CD1c-positive myeloid dendritic cell (primary cell): ENCODE data around the gene PTPN4.
"Not testable (repeated sequence)": the region's sequence is repeated elsewhere in the genome, so short reads cannot be mapped to it uniquely, and the experiment has no call there.

Source experiments
- DNase-seq: peaks from one replicate; pipeline ENCODE4 v3.0.0-alpha.2; 2016; ENCODE audit errors: extremely low spot score

PTPN4 gene

GRCh38 chr2:119943058-119943457, 183.3 kb downstream of the PTPN4 start:
- no peak for DNase-seq

GRCh38 chr2:119947535-119947934, 187.8 kb downstream of the PTPN4 start:
- DNase-seq = no peak

- no peak for DNase-seq
These were observed 191.2 kb downstream of the PTPN4 start for GRCh38 chr2:119950966-119951365.

- no peak for DNase-seq
These were observed 199.0 kb downstream of the PTPN4 start for GRCh38 chr2:119958670-119959268.

GRCh38 chr2:119960821-119961220, 201.1 kb downstream of the PTPN4 start:
- no peak for DNase-seq

- no peak for DNase-seq
These were observed 222.2 kb downstream of the PTPN4 start for GRCh38 chr2:119981896-119982295.

- DNase-seq = no peak
These were observed 222.8 kb downstream of the PTPN4 start for GRCh38 chr2:119982506-119982905.

- no peak for DNase-seq
These were observed 223.4 kb downstream of the PTPN4 start for GRCh38 chr2:119983108-119983507.

GRCh38 chr2:119996148-119996547, 236.4 kb downstream of the PTPN4 start:
- DNase-seq = no peak

- DNase-seq = not testable (repeated sequence)
These were observed 237.5 kb downstream of the PTPN4 start for GRCh38 chr2:119996896-119997891.

- DNase-seq = no peak
These were observed 241.7 kb downstream of the PTPN4 start for GRCh38 chr2:120001471-120001870.

- no peak for DNase-seq
These were observed 244.5 kb downstream of the PTPN4 start for GRCh38 chr2:120004254-120004653.

GRCh38 chr2:120005834-120006521, 246.3 kb downstream of the PTPN4 start:
- DNase-seq = peak; percentile 27

- no peak for DNase-seq
These were observed 248.1 kb downstream of the PTPN4 start for GRCh38 chr2:120007851-120008250.

- DNase-seq = no peak
These were observed 252.6 kb downstream of the PTPN4 start for GRCh38 chr2:120012363-120012762.

GRCh38 chr2:120012771-120013596, 253.3 kb downstream of the PTPN4 start, which contains the start of gene EPB41L5:
Gene EPB41L5, plus strand, starts transcription at chr2:120013077. Its CDS starts 6,008 bp downstream, at chr2:120019085.
- DNase-seq = peak; percentile 83

GRCh38 chr2:120013597-120014223, 254.0 kb downstream of the PTPN4 start:
- DNase-seq = no peak

- no peak for DNase-seq
These were observed 254.7 kb downstream of the PTPN4 start for GRCh38 chr2:120014226-120014980.

- DNase-seq = no peak
These were observed 257.1 kb downstream of the PTPN4 start for GRCh38 chr2:120016800-120017199.

- DNase-seq = no peak
These were observed 257.5 kb downstream of the PTPN4 start for GRCh38 chr2:120017201-120017600.
